Fibroblast of lung (primary cell): ENCODE data around the gene COL2A1. TPM values are rescaled to one million over a fixed set of nuclear protein-coding genes. Genes with fewer than 3 reads are reported as not detected.

Source experiments
- DNase-seq, 2 donors: peaks; one replicate each; pipeline versions ENCODE4 v3.0.0 to v3.0.0-alpha.2; 2010; ENCODE audit warnings: low read depth in 2 of 2
- H2AFZ ChIP-seq: 2 replicates; pipeline ENCODE4 v1.5.1; 2012; ENCODE audit warnings: low read length, control low read depth, inconsistent platforms
- H3K27ac ChIP-seq: 2 replicates; pipeline ENCODE4 v1.5.1; 2011; ENCODE audit warnings: low read length, control low read depth; ENCODE audit not compliant: insufficient read depth
- H3K27me3 ChIP-seq: 2 replicates; pipeline ENCODE4 v1.5.1; 2011; ENCODE audit warnings: mild to moderate bottlenecking, low read length; ENCODE audit not compliant: control insufficient read depth, insufficient read depth
- H3K36me3 ChIP-seq: 2 replicates; pipeline ENCODE4 v1.5.1; 2011; ENCODE audit warnings: low read length; ENCODE audit not compliant: control insufficient read depth, insufficient read depth
- H3K4me1 ChIP-seq: 2 replicates; pipeline ENCODE4 v1.5.1; 2011; ENCODE audit warnings: low read length; ENCODE audit not compliant: control insufficient read depth, insufficient read depth; ENCODE audit errors: extremely low read depth
- H3K4me2 ChIP-seq: 2 replicates; pipeline ENCODE4 v1.5.1; 2011; ENCODE audit warnings: low read length, control low read depth; ENCODE audit not compliant: insufficient read depth; ENCODE audit errors: extremely low read depth
- H3K4me3 ChIP-seq, 4 experiments: fragments of 200-600 bp in 1 of 4; sonication (generic) in 1 of 4; replicated peaks in 1 of 4; 2 replicates each; pipeline ENCODE4 v1.5.1; 2011 to 2016; ENCODE audit warnings: low read length in 4 of 4, low read depth in 3 of 4, mild to moderate bottlenecking in 3 of 4, control low read depth in 2 of 4, inconsistent platforms in 1 of 4, mixed read lengths in 1 of 4; ENCODE audit not compliant: insufficient read depth in 1 of 4; ENCODE audit errors: control extremely low read depth in 1 of 4
- H3K79me2 ChIP-seq: 2 replicates; pipeline ENCODE4 v1.5.1; 2012; ENCODE audit warnings: mild to moderate bottlenecking, low read length, inconsistent platforms; ENCODE audit not compliant: control insufficient read depth, insufficient read depth
- H3K9ac ChIP-seq: 2 replicates; pipeline ENCODE4 v1.5.1; 2011; ENCODE audit warnings: mild to moderate bottlenecking, low read length, control low read depth; ENCODE audit not compliant: insufficient read depth
- H3K9me3 ChIP-seq: 2 replicates; pipeline ENCODE4 v1.5.1; 2012; ENCODE audit warnings: low read depth, low read length; ENCODE audit not compliant: control insufficient read depth, insufficient read depth
- H4K20me1 ChIP-seq: 2 replicates; pipeline ENCODE4 v1.5.1; 2011; ENCODE audit warnings: low read length; ENCODE audit not compliant: control insufficient read depth, insufficient read depth; ENCODE audit errors: extremely low read depth
- CTCF ChIP-seq, 2 donors: IDR thresholded peaks in 1 of 2; conservative IDR thresholded peaks in 1 of 2; 1 replicate in 1 of 2; 2 replicates in 1 of 2; pipeline ENCODE4 v1.5.1; 2011 to 2012; ENCODE audit warnings: low read length in 2 of 2, control low read depth in 1 of 2, inconsistent platforms in 1 of 2, low read depth in 1 of 2, mild to moderate bottlenecking in 1 of 2
- EZH2 ChIP-seq: IDR thresholded peaks from 2 replicates; pipeline ENCODE4 v1.5.1; 2012; ENCODE audit warnings: low read length, control low read depth, mild to moderate bottlenecking; ENCODE audit errors: missing control alignments
- polyA plus RNA-seq, 2 donors: library from polyadenylated mRNA; depleted of rRNA in 1 of 2; stranded (reverse) in 1 of 2; unstranded in 1 of 2; fragments of >200 nt; gene quantifications; 2 replicates each; pipeline ENCODE4 v1.2.1, GENCODE V29; 2011 to 2012; ENCODE audit warnings: missing spikeins in 1 of 2
- total RNA-seq: library from RNA; depleted of rRNA; stranded (reverse); fragments of >200 nt; gene quantifications from 2 replicates; pipeline ENCODE4 v1.2.1, GENCODE V29; 2014

Gene COL2A1
- total and polyA plus RNA-seq, 2 donors (not counting 1 experiment from before 2014, with no cell fraction given) = not detected

GRCh38 chr12:47941475-47941780 is 62.8 kb downstream of the COL2A1 start:
- no peak overlapping the region for H3K27ac ChIP-seq
- no peaks in the 10 kb centered on the region for H3K27me3 ChIP-seq
- no peaks in the 10 kb centered on the region for H3K79me2 ChIP-seq
- peaks cover 2% of the 10 kb centered on the region for H3K4me1 ChIP-seq
- no peak overlapping the region for H2AFZ ChIP-seq
- no peaks in the 10 kb centered on the region for H3K9me3 ChIP-seq
- DNase-seq = no peak
- no peaks in the 10 kb centered on the region for H3K36me3 ChIP-seq
- H3K4me2 ChIP-seq = no peak overlapping the region
- H3K4me3 ChIP-seq = no peak overlapping the region
- no peak overlapping the region for H3K9ac ChIP-seq
- no peak for TF ChIP-seq EZH2
- no peak for TF ChIP-seq CTCF (conservative IDR thresholded peaks at IDR 0.05 in 1 of 2, IDR thresholded peaks at IDR 0.05 in 1 of 2; ENCODE audit: low read depth in 1 of 2, low read length in 2 of 2)
- no peaks in the 10 kb centered on the region for H4K20me1 ChIP-seq

GRCh38 chr12:47940773-47941474 is 63.4 kb downstream of the COL2A1 start:
- Histone ChIP-seq H3K27ac (no peak overlapping the region), H3K36me3 (no peaks in the 10 kb centered on the region), H2AFZ (no peak overlapping the region), H3K4me3 (no peak overlapping the region), H3K79me2 (no peaks in the 10 kb centered on the region), H3K9me3 (no peaks in the 10 kb centered on the region), H4K20me1 (no peaks in the 10 kb centered on the region), H3K4me2 (no peak overlapping the region), H3K9ac (no peak overlapping the region), H3K4me1 (no peaks in the 10 kb centered on the region), H3K27me3 (no peaks in the 10 kb centered on the region)
- no peak for DNase-seq
- TF ChIP-seq CTCF (conservative IDR thresholded peaks at IDR 0.05 in 1 of 2, IDR thresholded peaks at IDR 0.05 in 1 of 2; ENCODE audit: low read depth in 1 of 2, low read length in 2 of 2) (no peak), EZH2 (no peak)

- DNase-seq = no peak
- H3K27ac ChIP-seq = no peak overlapping the region
- no peak overlapping the region for H3K4me2 ChIP-seq
- TF ChIP-seq CTCF (conservative IDR thresholded peaks at IDR 0.05 in 1 of 2, IDR thresholded peaks at IDR 0.05 in 1 of 2; ENCODE audit: low read depth in 1 of 2, low read length in 2 of 2) (no peak), EZH2 (no peak)
- peaks cover 9% of the 10 kb centered on the region for H3K4me1 ChIP-seq
- no peaks in the 10 kb centered on the region for H3K79me2 ChIP-seq
- no peaks in the 10 kb centered on the region for H3K36me3 ChIP-seq
- no peaks in the 10 kb centered on the region for H3K9me3 ChIP-seq
- H3K27me3 ChIP-seq = no peaks in the 10 kb centered on the region
- H4K20me1 ChIP-seq = no peaks in the 10 kb centered on the region
- no peak overlapping the region for H3K4me3 ChIP-seq
- no peak overlapping the region for H3K9ac ChIP-seq
- no peak overlapping the region for H2AFZ ChIP-seq
Observed at GRCh38 chr12:47939009-47939601, 65.2 kb downstream of the COL2A1 start.
